Memory B cell (primary cell): ENCODE measurements around the gene SOS2.

Experiments
- ATAC-seq: fragments of 150-1000 bp; cut with Tn5 transposase; 2 replicates; pipeline ENCODE4 v1.10.0; 2021; ENCODE audit warnings: low read depth, mild to moderate bottlenecking, moderate library complexity
- DNase-seq, 2 donors: peaks; one replicate each; pipeline ENCODE4 v3.0.0; 2022; ENCODE audit warnings: low spot score in 2 of 2
- H3K27ac Mint-ChIP-seq: one replicate; pipeline ENCODE4 v1.8.0; 2022; ENCODE audit warnings: mild to moderate bottlenecking, moderate library complexity, mixed read lengths
- H3K27me3 Mint-ChIP-seq: one replicate; pipeline ENCODE4 v1.8.0; 2022; ENCODE audit warnings: mixed read lengths
- H3K36me3 Mint-ChIP-seq: one replicate; pipeline ENCODE4 v1.8.0; 2022; ENCODE audit warnings: mild to moderate bottlenecking, mixed read lengths
- H3K4me1 Mint-ChIP-seq: one replicate; pipeline ENCODE4 v1.8.0; 2022; ENCODE audit warnings: mixed read lengths
- H3K4me3 Mint-ChIP-seq: one replicate; pipeline ENCODE4 v1.8.0; 2022; ENCODE audit warnings: mild to moderate bottlenecking, moderate library complexity, mixed read lengths
- H3K9me3 Mint-ChIP-seq: one replicate; pipeline ENCODE4 v1.8.0; 2022; ENCODE audit warnings: mixed read lengths

The SOS2 gene

DNA sequence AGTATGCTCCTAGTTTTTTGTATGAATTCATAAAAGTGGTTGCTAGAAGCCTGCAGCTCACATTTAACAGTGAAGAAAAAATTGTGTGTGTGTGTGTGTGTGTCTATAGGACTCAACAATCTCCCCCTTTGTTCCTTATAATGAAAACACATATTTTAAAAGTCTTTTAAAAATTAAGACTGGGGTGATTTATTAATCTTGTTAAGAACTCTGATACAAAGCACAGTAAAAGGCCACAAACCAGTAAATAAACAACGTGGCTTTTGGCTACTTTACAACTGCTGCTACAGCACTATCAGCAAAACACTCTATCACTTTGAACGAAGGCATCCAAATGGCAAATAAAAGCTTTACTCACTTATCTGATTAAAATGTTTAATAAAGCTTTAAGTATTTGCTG lies 114.4 kb downstream of the SOS2 start:
- Mint-ChIP-seq H3K27me3 (no peaks in the 10 kb centered on the region), H3K36me3 (peaks cover 16% of the 10 kb centered on the region), H3K27ac (peak overlapping the region; percentile 98), H3K4me1 (peaks cover 9% of the 10 kb centered on the region), H3K4me3 (peak overlapping the region; percentile 99), H3K9me3 (no peaks in the 10 kb centered on the region)
- DNase-seq (no peak), ATAC-seq (no peak)

DNA sequence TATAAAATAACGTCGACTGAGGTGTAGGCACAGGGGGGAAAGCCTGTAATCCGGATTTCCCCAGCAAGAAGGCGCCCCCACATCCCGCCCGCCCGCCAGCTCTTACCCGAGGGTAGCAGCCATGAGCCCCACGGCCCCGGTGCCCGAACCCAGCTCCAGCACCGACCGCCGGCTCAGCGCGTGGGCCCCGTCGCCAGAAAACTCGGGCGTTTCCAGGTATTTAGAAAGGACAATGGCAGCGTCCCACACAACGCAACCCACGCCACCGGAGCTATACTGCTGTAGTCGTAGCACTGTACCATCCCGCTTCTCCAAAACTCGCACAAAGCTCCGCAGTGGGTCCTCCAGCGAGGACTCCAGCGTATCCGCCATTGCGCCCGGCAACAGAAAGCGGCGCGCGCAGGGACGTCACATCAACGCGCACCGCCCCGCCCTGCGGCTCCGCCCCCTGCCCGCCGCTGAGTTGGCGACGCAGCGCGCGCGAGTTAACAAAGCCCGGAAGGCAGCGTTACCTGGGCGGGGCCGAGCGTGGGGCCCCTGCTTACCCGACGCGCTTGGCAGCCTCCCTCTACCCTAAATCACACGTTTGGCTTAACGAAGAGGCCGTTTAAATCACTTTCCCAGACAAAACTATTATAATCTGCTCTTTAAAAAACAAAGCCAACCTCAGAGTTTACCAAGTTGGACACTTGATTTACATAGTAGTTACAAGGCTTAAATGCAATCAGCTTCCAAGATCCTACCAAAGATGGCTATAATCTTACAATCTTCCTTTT lies 115.0 kb downstream of the SOS2 start, which contains the start of gene VCPKMT:
Gene VCPKMT (minus strand): TSS at position 392 of the 776 bp plus-strand sequence. CDS start 20 bp downstream, at position 372.
- Mint-ChIP-seq H3K9me3 (no peaks in the 10 kb centered on the region), H3K36me3 (peaks cover 16% of the 10 kb centered on the region), H3K4me3 (peak within 1 kb of the TSS; percentile 99), H3K27ac (peak within 1 kb of the TSS; percentile 98), H3K27me3 (no peaks in the 10 kb centered on the region), H3K4me1 (peaks cover 9% of the 10 kb centered on the region)
- peak; percentile 93 to 96 for DNase-seq
- peak; percentile 92 for ATAC-seq

DNA sequence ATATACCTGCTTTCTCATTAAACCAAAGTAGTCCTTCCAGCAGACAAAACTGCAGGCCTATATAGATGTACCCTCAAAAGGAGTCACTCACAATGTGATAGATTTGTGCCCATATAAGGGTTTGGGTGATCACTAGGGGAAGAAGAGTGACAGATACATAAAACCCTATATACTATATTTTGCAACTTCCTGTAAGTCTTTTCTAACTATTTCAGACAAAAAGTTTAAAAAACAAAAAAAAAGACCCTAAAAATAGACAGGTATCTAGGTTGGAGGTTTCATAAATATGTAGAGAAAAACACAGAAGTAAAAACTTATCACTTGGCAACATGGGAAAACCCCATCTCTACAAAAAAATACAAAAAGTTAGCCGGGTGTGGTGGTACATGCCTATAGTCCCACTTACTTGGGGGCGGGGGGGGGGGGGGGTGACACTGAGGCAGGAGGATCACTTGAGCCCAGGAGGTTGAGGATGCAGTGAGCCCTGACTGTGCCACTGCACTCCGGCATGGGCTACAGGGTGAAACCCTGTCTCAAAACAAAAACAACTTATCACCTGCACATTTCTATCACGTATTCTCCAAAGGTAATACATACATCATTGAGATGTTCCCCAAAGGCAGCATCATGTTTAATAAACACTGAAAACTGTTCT lies 117.9 kb downstream of the SOS2 start:
- DNase-seq (peak in 1 of 2 donors; percentile 14), ATAC-seq (peak; percentile 29)
- Mint-ChIP-seq H3K36me3 (peaks cover 18% of the 10 kb centered on the region), H3K27me3 (no peaks in the 10 kb centered on the region), H3K9me3 (no peaks in the 10 kb centered on the region), H3K4me3 (peak overlapping the region; percentile 2), H3K4me1 (peaks cover 9% of the 10 kb centered on the region), H3K27ac (peak overlapping the region; percentile 98)

DNA sequence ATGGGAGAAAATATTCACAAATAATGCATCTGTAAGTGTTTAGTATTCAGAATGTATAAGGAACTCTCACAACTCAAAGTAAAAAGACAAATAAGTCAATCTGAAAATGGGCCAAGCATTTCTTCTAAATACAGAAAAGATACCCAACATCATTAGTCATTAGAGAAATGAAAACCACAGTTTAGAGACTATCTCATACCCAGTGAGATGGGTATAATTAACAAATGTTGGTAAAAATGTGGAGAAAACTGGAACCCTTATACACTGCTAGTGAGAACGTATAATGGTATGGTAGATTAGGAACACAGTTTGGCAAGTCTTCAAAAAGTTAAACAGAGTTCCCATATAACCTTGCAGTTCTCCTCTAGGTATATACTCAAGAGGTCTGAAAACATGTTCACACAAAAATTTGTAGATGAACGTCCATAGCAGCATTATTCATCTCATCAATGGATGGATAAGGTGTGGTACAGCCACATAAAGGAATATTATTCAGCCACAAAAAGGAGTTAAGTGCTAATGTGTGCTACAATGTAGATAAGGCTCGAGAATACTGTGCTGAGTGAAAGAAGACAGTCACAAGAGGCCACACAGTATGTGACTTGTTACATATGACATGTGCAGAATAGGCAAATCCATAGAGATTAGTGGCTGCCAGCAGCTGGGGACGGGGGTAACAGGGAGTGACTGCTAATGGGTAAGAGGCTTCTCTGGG lies 120.9 kb downstream of the SOS2 start:
- DNase-seq (no peak), ATAC-seq (no peak)
- Mint-ChIP-seq H3K27ac (peak overlapping the region; percentile 9), H3K27me3 (no peaks in the 10 kb centered on the region), H3K36me3 (peaks cover 15% of the 10 kb centered on the region), H3K4me1 (peaks cover 3% of the 10 kb centered on the region), H3K9me3 (no peaks in the 10 kb centered on the region), H3K4me3 (no peak overlapping the region)

DNA sequence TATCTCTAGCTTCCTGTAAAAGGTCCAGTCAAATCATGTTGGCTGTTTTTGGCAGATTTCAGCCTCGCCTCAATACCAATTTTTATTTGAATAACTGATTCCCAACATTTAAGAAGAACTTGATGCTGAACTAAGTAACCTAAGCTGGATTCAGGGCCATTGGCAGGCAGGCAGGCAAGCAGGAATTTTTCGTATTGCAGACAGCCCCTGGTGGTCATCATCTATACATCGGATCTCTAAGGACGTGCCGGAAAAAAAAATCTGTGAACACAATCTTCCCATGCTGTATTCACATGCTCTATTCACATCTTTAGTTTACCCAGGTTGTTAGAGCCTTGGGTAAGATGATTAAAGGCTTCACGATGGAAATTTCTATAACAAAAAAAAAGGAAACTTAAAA lies 122.0 kb downstream of the SOS2 start:
- Mint-ChIP-seq H3K4me1 (peaks cover 3% of the 10 kb centered on the region), H3K27ac (peak overlapping the region; percentile 45), H3K9me3 (no peaks in the 10 kb centered on the region), H3K4me3 (no peak overlapping the region), H3K27me3 (no peaks in the 10 kb centered on the region), H3K36me3 (peaks cover 15% of the 10 kb centered on the region)
- no peak for ATAC-seq
- DNase-seq: no peak

DNA sequence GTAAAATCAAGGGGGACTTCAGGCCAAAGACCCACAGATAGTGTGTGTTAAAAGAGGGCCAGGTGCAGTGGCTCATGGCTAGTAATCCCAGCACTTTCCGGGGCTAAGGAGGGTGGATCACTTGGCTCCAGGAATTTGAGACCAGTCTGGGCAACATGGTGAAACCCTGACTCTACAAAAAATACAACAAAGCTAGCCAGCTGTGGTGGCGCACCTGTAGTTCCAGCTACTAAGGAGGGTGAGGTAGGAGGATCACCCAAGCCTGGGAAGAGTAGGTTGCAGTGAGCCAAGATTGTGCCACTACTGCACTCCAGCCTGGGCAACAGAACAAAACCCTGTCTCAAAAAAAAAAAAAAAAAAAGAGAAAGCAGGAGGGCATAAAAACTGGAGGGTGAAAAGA lies 123.5 kb downstream of the SOS2 start:
- Mint-ChIP-seq H3K4me1 (peaks cover 10% of the 10 kb centered on the region), H3K9me3 (no peaks in the 10 kb centered on the region), H3K27me3 (no peaks in the 10 kb centered on the region), H3K27ac (peak overlapping the region; percentile 68), H3K4me3 (no peak overlapping the region), H3K36me3 (peaks cover 13% of the 10 kb centered on the region)
- ATAC-seq (no peak), DNase-seq (no peak)

DNA sequence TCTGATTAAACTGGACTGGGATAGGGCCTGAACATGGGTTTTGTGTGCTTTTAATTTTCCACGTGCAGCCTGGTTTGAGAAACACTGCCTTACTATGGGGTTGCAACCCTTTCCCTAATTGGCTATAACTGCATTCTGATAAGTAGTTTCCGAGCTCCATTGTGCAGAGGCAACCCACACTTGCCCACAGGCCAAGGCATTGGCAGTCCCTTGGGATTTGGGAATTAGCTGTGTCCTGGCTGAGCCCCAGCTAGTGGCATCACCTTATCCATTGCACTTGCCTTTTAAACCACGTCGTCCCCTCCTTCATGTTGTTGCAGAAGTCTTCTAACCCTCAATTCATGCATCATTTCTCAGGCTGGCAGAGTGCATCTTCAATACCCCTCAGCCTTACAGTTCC lies 125.2 kb downstream of the SOS2 start:
- ATAC-seq: no peak
- peaks cover 11% of the 10 kb centered on the region for H3K36me3 Mint-ChIP-seq
- H3K27me3 Mint-ChIP-seq: no peaks in the 10 kb centered on the region
- no peak for DNase-seq
- H3K4me3 Mint-ChIP-seq: no peak overlapping the region
- H3K27ac Mint-ChIP-seq: peak overlapping the region; percentile 35
- no peaks in the 10 kb centered on the region for H3K9me3 Mint-ChIP-seq
- H3K4me1 Mint-ChIP-seq: peaks cover 10% of the 10 kb centered on the region

DNA sequence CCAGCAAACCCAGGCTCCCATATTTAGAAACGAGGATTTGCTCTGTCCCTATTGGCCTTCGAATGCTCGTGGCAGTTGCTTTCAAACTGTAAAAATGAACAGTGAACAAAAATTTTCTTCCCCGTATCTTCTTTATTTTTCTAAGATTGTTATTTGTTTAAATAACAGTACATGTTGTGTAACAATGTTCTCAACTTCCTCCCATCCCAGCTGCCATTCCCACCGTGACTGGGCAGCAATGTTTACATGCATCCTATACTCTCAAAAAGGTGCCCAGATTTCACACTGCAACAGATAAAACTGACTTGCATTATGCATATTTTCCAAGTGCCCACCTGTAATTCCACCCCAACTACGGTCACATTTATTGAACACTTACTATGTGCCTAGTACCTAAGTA lies 127.8 kb downstream of the SOS2 start:
- Mint-ChIP-seq H3K4me1 (peaks cover 23% of the 10 kb centered on the region), H3K9me3 (no peaks in the 10 kb centered on the region), H3K36me3 (peaks cover 12% of the 10 kb centered on the region), H3K27me3 (no peaks in the 10 kb centered on the region), H3K27ac (peak overlapping the region; percentile 85), H3K4me3 (peak overlapping the region; percentile 64)
- no peak for ATAC-seq
- DNase-seq: no peak

DNA sequence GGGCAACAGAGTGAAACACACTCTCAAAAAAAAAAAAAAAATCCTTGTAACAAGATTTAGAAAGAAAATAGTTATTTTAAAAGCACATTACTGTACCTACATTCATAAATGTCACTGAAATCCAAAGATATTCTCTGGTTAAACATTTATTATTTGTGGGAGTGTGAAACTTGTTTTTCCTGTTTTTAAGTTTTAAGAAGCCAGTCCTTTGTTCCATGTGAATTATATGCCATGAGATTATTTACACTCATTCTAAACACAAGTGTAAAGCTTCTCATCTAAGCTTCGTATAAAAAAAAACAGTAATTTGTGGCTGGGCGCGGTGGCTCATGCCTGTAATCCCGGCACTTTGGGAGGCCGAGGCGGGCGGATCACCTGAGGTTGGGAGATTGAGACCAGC lies 130.0 kb downstream of the SOS2 start:
- H3K36me3 Mint-ChIP-seq: peaks cover 16% of the 10 kb centered on the region
- DNase-seq (no peak), ATAC-seq (no peak)
- H3K27me3 Mint-ChIP-seq: no peaks in the 10 kb centered on the region
- peaks cover 28% of the 10 kb centered on the region for H3K4me1 Mint-ChIP-seq
- H3K9me3 Mint-ChIP-seq: no peaks in the 10 kb centered on the region
- no peak overlapping the region for H3K4me3 Mint-ChIP-seq
- no peak overlapping the region for H3K27ac Mint-ChIP-seq

DNA sequence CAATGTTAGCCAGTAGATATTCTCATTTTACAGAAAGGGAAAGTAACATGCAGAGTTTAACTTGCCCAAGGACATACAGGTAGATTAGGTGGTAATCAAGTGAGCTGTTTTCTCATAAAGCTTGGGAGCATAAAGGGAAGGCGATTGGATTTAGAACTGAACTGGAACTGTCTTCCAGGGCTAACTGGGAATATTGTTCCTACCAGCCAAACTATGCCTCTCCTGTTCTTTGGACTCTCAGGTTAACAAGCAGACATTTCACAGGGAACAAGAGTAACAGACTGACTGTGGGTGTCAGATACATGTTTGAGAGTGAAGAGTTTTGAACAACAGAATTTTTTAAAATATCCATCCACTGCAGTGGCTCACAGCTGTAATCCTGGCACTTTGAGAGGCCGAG lies 130.6 kb downstream of the SOS2 start:
- no peak for DNase-seq
- H3K36me3 Mint-ChIP-seq: peaks cover 16% of the 10 kb centered on the region
- H3K4me3 Mint-ChIP-seq: no peak overlapping the region
- ATAC-seq: no peak
- peaks cover 32% of the 10 kb centered on the region for H3K4me1 Mint-ChIP-seq
- H3K27me3 Mint-ChIP-seq: no peaks in the 10 kb centered on the region
- H3K9me3 Mint-ChIP-seq: no peaks in the 10 kb centered on the region
- no peak overlapping the region for H3K27ac Mint-ChIP-seq

DNA sequence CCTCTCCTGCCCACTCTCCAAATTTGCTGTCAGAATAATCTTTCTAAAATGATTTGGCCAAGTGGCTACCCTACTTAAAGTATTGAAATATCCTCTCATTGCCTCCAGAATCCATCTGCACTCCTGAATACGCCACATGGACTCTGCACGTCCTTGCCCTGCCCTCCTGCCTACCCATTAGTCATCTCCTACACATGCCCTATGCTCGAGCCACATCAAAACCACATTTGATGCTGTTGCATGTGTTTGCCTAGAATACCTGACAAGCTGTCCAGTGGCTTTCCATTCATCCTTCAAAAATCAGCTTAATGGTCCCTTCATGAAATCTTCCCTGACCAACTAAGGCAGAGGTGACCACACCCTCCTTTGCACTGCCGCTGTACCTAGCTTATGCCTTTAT lies 132.0 kb downstream of the SOS2 start:
- H3K4me1 Mint-ChIP-seq: peaks cover 35% of the 10 kb centered on the region
- H3K36me3 Mint-ChIP-seq: peaks cover 18% of the 10 kb centered on the region
- ATAC-seq (no peak), DNase-seq (no peak)
- no peaks in the 10 kb centered on the region for H3K9me3 Mint-ChIP-seq
- no peak overlapping the region for H3K4me3 Mint-ChIP-seq
- peak overlapping the region; percentile 42 for H3K27ac Mint-ChIP-seq
- H3K27me3 Mint-ChIP-seq: no peaks in the 10 kb centered on the region

DNA sequence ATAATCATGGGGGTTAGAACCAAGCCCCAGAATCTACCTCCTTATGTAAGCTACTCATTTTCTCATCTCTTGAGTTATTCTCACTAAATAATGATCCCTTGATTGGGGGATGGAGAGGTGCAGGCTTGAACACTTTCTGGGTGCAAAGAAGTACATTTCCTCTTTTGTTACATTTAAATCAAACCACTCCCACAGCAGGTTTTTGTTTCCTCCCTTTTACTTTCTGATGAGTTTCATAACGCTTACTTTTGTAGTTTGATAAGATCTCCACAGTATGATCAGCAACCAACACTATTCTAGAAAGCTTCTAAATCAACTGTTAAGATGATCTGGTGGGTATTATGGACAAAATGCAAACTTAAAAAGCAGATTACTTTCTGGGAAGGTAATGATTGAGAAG lies 135.5 kb downstream of the SOS2 start:
- DNase-seq (no peak), ATAC-seq (peak; percentile 87)
- Mint-ChIP-seq H3K9me3 (no peaks in the 10 kb centered on the region), H3K27ac (peak overlapping the region; percentile 89), H3K36me3 (peaks cover 23% of the 10 kb centered on the region), H3K4me3 (peak overlapping the region; percentile 78), H3K27me3 (no peaks in the 10 kb centered on the region), H3K4me1 (peaks cover 48% of the 10 kb centered on the region)

DNA sequence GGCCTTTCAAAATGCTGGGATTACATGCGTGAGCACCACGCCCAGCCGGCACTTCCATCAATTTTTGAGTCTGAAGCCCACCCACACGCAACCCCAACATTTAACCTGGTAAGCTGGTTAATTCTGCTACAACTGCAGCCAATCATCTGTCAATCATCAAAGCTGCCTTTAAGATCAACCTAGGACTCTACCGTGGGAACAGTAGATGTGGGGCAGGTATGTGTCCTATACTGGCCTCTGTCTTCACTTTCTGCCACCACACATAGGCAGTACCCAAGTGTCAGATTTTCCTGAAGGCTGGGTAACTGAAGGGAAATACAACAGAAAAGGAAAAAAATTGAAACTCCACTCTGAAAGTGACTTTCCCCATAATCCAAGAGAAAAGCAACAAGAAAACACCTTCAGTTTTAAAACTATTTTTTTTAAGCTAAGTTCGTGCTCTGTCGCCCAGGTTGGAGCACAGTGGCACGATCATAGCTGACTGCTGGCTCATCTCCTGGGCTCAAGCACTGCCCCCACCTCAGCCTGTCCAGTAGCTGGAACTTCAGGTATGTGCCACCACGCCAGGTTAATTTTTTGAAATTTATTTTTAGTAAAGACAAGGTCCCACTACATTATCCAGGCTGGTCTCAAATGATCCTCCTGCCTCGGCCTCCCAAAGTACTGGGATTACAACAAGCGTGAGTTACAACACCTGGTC lies 137.2 kb downstream of the SOS2 start:
- H3K36me3 Mint-ChIP-seq: peaks cover 20% of the 10 kb centered on the region
- no peak overlapping the region for H3K4me3 Mint-ChIP-seq
- H3K4me1 Mint-ChIP-seq: peaks cover 45% of the 10 kb centered on the region
- no peak overlapping the region for H3K27ac Mint-ChIP-seq
- no peak for ATAC-seq
- DNase-seq: no peak
- no peaks in the 10 kb centered on the region for H3K27me3 Mint-ChIP-seq
- H3K9me3 Mint-ChIP-seq: no peaks in the 10 kb centered on the region

DNA sequence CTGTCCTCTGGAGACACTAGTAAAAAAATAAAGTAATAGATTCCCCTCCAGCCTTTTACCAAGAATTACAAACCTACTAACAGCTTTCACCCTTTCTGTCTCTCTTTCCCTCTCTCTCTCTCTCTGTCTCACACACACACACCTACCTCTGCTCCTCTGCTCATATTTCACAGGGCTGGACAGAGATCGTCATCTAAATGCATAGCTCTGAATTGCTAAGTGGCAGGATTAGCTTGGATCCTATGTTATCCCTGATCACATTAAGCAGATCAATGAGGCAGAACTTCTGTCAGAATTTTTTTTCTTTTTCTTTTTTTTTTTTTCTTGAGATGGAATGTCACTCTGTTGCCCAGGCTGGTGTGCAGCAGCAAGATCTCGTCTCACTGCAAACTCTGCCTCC lies 137.9 kb downstream of the SOS2 start:
- Mint-ChIP-seq H3K27me3 (no peaks in the 10 kb centered on the region), H3K4me3 (no peak overlapping the region), H3K36me3 (peaks cover 18% of the 10 kb centered on the region), H3K4me1 (peaks cover 42% of the 10 kb centered on the region), H3K27ac (peak overlapping the region; percentile 3), H3K9me3 (no peaks in the 10 kb centered on the region)
- no peak for DNase-seq
- no peak for ATAC-seq
